ENCODE results near the gene PTPN20.
A peak's percentile ranks its signal among the peaks of the same experiment; 100 is the strongest.

Gene PTPN20

DNA sequence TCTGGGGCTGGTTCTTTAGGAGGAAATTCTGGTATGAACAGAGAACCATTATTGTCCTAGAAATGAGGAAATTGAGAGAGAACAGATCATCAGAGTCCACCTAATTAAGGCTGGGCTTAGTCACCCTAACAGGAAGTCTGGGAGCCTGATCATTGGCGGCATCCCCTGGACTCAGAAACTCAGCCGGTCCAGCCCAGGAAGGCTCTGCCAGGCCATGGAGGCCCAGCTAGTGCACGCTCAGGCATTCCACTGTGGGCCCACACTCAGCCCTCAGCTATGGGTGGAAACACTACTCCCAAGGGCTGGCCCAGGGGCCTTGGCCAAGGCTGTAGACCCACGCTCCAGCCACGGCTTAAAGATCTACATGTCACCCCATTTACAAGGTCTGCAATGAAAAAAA is 109.2 kb downstream of the PTPN20 start:
- no peak overlapping the region for H3K4me2 ChIP-seq (ENCODE audit: low read length)
- H4K20me1 ChIP-seq (ENCODE audit: control insufficient read depth, insufficient read depth, low read depth, low read length), result no peaks in the 10 kb centered on the region
- no peaks in the 10 kb centered on the region for H3K9me3 ChIP-seq (ENCODE audit: control insufficient read depth, insufficient read depth, low read length)
- H3K4me1 ChIP-seq (ENCODE audit: control insufficient read depth, low read length), result no peaks in the 10 kb centered on the region
- no peaks in the 10 kb centered on the region for H3F3A ChIP-seq (ENCODE audit: control insufficient read depth, insufficient read depth)
- H3K27me3 ChIP-seq (ENCODE audit: control insufficient read depth, low read length), result no peaks in the 10 kb centered on the region
- TF ChIP-seq EZH2phosphoT487 (IDR thresholded peaks at IDR 0.05; ENCODE audit: borderline replicate concordance, low read length), result no peak
- H3K79me2 ChIP-seq (ENCODE audit: control insufficient read depth, low read length), result no peaks in the 10 kb centered on the region
- H3K4me3 ChIP-seq (ENCODE audit: low read length), result no peak overlapping the region
- no peaks in the 10 kb centered on the region for H3K36me3 ChIP-seq (ENCODE audit: control insufficient read depth, low read length)
- H3K27ac ChIP-seq (ENCODE audit: low read depth, low read length), result no peak overlapping the region
- no peaks in the 10 kb centered on the region for H3K9me2 ChIP-seq (replicated peaks; ENCODE audit: control insufficient read depth, low read length)

DNA sequence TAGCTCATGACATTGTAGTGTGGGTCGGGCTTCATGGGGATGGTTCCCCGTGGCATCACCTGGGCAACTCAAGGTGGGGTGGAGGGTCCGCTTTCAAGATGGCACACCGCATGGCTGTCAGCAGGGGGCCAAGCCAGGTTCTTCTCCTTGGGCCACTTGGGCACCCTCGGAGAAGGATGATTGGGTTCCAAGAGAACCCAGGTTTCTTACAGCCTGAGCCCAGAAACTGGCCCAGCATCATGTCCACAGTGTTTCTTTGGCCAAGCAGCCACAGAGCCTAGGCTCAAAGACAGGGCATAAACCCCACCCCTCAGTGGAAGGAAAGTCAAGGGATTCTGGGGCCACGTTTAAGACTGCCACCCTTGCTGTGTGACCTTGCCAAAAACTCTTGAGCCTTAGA is 110.6 kb downstream of the PTPN20 start:
- H3K27ac ChIP-seq (ENCODE audit: low read depth, low read length), result no peak overlapping the region
- no peaks in the 10 kb centered on the region for H4K20me1 ChIP-seq (ENCODE audit: control insufficient read depth, insufficient read depth, low read depth, low read length)
- H3K79me2 ChIP-seq (ENCODE audit: control insufficient read depth, low read length), result no peaks in the 10 kb centered on the region
- TF ChIP-seq, protein P1, sequence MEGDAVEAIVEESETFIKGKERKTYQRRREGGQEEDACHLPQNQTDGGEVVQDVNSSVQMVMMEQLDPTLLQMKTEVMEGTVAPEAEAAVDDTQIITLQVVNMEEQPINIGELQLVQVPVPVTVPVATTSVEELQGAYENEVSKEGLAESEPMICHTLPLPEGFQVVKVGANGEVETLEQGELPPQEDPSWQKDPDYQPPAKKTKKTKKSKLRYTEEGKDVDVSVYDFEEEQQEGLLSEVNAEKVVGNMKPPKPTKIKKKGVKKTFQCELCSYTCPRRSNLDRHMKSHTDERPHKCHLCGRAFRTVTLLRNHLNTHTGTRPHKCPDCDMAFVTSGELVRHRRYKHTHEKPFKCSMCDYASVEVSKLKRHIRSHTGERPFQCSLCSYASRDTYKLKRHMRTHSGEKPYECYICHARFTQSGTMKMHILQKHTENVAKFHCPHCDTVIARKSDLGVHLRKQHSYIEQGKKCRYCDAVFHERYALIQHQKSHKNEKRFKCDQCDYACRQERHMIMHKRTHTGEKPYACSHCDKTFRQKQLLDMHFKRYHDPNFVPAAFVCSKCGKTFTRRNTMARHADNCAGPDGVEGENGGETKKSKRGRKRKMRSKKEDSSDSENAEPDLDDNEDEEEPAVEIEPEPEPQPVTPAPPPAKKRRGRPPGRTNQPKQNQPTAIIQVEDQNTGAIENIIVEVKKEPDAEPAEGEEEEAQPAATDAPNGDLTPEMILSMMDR (IDR thresholded peaks at IDR 0.05; ENCODE audit: low read depth, low read length, poor library complexity, severe bottlenecking), result peak; percentile 36
- TF ChIP-seq EZH2phosphoT487 (IDR thresholded peaks at IDR 0.05; ENCODE audit: borderline replicate concordance, low read length), result no peak
- no peaks in the 10 kb centered on the region for H3K4me1 ChIP-seq (ENCODE audit: control insufficient read depth, low read length)
- H3K9me3 ChIP-seq (ENCODE audit: control insufficient read depth, insufficient read depth, low read length), result no peaks in the 10 kb centered on the region
- no peak overlapping the region for H3K4me3 ChIP-seq (ENCODE audit: low read length)
- no peak overlapping the region for H3K4me2 ChIP-seq (ENCODE audit: low read length)
- H3K9me2 ChIP-seq (replicated peaks; ENCODE audit: control insufficient read depth, low read length), result no peaks in the 10 kb centered on the region
- H3K36me3 ChIP-seq (ENCODE audit: control insufficient read depth, low read length), result no peaks in the 10 kb centered on the region
- no peaks in the 10 kb centered on the region for H3K27me3 ChIP-seq (ENCODE audit: control insufficient read depth, low read length)
- H3F3A ChIP-seq (ENCODE audit: control insufficient read depth, insufficient read depth), result no peaks in the 10 kb centered on the region

DNA sequence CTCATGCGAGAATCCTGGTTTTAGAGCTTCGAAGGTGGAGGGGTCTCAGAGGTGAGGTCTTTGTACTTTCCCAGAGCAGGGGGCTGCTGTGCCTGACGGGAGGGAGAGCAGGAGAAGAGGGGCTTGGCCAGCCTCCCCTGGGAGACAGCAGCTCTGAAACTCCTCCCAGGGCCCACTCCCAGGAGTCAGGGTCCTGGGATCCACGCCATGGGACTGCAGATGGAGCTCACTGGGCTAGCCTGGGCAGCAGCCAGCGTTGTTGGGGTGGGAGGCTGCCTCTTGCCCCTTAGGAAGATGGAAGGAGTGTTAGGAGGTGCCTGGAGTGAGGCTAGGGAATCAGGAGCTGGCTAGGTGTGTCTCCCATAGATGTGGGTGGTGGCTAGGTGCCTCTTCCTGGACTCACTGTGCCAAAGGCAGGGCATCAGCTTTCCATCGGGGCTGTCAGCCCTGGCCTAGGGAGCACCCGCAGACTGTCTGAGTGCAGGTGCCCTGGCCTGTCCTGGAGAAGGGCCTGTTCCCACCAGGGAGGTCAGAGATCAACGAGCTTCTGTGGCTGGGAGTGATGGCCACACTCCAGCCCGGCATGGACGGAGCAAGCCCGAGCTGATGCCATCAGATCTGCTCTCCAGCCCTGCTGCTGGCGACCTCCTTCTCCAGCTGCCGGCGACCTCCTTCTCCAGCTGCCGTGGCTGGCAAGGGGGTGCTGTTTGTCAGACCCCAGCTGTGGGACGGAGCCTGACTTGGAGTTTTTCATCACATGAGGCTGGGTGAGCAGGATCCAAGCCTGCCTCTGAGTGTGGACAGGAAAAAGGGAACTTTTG is 111.3 kb downstream of the PTPN20 start:
- H3K9me3 ChIP-seq (ENCODE audit: control insufficient read depth, insufficient read depth, low read length), result no peaks in the 10 kb centered on the region
- no peak overlapping the region for H3K4me3 ChIP-seq (ENCODE audit: low read length)
- no peaks in the 10 kb centered on the region for H3K79me2 ChIP-seq (ENCODE audit: control insufficient read depth, low read length)
- no peak overlapping the region for H3K4me2 ChIP-seq (ENCODE audit: low read length)
- H3K27me3 ChIP-seq (ENCODE audit: control insufficient read depth, low read length), result no peaks in the 10 kb centered on the region
- no peak overlapping the region for H3K27ac ChIP-seq (ENCODE audit: low read depth, low read length)
- no peaks in the 10 kb centered on the region for H3K4me1 ChIP-seq (ENCODE audit: control insufficient read depth, low read length)
- H3K9me2 ChIP-seq (replicated peaks; ENCODE audit: control insufficient read depth, low read length), result no peaks in the 10 kb centered on the region
- no peaks in the 10 kb centered on the region for H3F3A ChIP-seq (ENCODE audit: control insufficient read depth, insufficient read depth)
- no peaks in the 10 kb centered on the region for H3K36me3 ChIP-seq (ENCODE audit: control insufficient read depth, low read length)
- no peaks in the 10 kb centered on the region for H4K20me1 ChIP-seq (ENCODE audit: control insufficient read depth, insufficient read depth, low read depth, low read length)
- no peak for TF ChIP-seq EZH2phosphoT487 (IDR thresholded peaks at IDR 0.05; ENCODE audit: borderline replicate concordance, low read length)
- TF ChIP-seq, protein P1 (IDR thresholded peaks at IDR 0.05; ENCODE audit: low read depth, low read length, poor library complexity, severe bottlenecking), result no peak

DNA sequence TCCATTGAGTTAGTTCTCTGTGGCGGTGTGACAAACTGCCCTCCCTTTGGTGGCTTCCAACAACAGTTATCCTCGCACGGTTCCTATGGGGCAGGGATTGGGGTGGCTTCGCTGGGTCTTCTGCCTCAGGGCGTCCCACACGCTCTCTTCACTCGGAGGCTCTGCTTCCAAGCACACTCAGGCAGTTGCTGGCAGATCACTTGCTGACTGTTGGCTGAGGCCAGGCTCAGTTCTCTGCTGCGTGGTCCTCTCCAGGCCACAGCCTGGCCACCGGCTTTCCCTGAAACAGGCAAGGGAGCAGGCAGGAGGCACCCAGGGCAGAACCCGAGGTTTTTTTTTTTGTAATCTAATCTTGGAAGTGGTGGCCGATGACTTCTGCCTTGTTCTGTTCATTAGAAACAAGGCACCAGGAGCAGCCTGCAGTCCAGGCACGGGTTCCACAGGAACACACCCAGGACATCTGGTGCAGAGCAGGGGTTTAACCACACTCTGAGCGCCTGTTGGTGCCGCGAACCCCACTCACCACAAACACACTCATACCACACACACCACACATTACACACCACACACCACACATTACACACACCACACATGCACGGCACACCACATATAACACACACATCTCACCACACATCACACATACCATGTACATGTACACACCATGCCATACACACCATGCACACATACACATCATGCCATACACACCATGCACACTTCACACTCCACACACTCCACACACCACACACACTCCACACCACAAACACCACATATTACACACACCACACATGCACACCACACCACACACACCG is 112.2 kb downstream of the PTPN20 start:
- Histone ChIP-seq H3K27ac (ENCODE audit: low read depth, low read length) (no peak overlapping the region), H3K4me3 (ENCODE audit: low read length) (no peak overlapping the region), H3K4me2 (ENCODE audit: low read length) (no peak overlapping the region), H3F3A (ENCODE audit: control insufficient read depth, insufficient read depth) (no peaks in the 10 kb centered on the region), H4K20me1 (ENCODE audit: control insufficient read depth, insufficient read depth, low read depth, low read length) (no peaks in the 10 kb centered on the region), H3K9me3 (ENCODE audit: control insufficient read depth, insufficient read depth, low read length) (no peaks in the 10 kb centered on the region), H3K79me2 (ENCODE audit: control insufficient read depth, low read length) (no peaks in the 10 kb centered on the region), H3K36me3 (ENCODE audit: control insufficient read depth, low read length) (no peaks in the 10 kb centered on the region), H3K27me3 (ENCODE audit: control insufficient read depth, low read length) (no peaks in the 10 kb centered on the region), H3K9me2 (replicated peaks; ENCODE audit: control insufficient read depth, low read length) (no peaks in the 10 kb centered on the region), H3K4me1 (ENCODE audit: control insufficient read depth, low read length) (no peaks in the 10 kb centered on the region)
- TF ChIP-seq, protein P1 (IDR thresholded peaks at IDR 0.05; ENCODE audit: low read depth, low read length, poor library complexity, severe bottlenecking), result no peak
- TF ChIP-seq EZH2phosphoT487 (IDR thresholded peaks at IDR 0.05; ENCODE audit: borderline replicate concordance, low read length), result no peak
